PC-9 (cell line): ENCODE data around the gene ACTG1. TPM values are rescaled to one million over a fixed set of nuclear protein-coding genes. Genes with fewer than 3 reads are reported as not detected.

Experiments used
- BruUV-seq: library from RNA; stranded (reverse); fragments of 400-500 nt; replicated peaks from 2 replicates; lab custom pipeline; 2021; lab: Mats Ljungman, UMichigan
- CTCF ChIA-PET: fragments of 300-600 bp; sonication (Branson Sonifier 250); formaldehyde crosslinking; loops from one replicate; lab custom pipeline; 2022; ENCODE audit warnings: antibody characterized with exemption; lab: Charles Lee
- POLR2A ChIA-PET: fragments of 300-600 bp; sonication (Branson Sonifier 250); formaldehyde crosslinking; loops from one replicate; lab custom pipeline; 2022; ENCODE audit warnings: antibody characterized with exemption; ENCODE audit not compliant: unreplicated experiment; lab: Charles Lee
- DNase-seq, 2 experiments: peaks; one replicate each; pipeline versions ENCODE4 v3.0.0 to v3.0.0-alpha.2; 2015 to 2022; ENCODE audit warnings: mixed read lengths in 1 of 2
- H2AFZ ChIP-seq: fragments of 200-600 bp; sonication (generic); 2 replicates; pipeline ENCODE4 v1.8.1; 2017; ENCODE audit warnings: antibody characterized with exemption
- H3F3A ChIP-seq: fragments of 200-600 bp; sonication (generic); 2 replicates; pipeline ENCODE4 v1.8.1; 2017; ENCODE audit warnings: antibody characterized with exemption, mild to moderate bottlenecking, low read depth; ENCODE audit not compliant: insufficient read depth
- H3K27ac ChIP-seq: fragments of 200-600 bp; sonication (generic); 2 replicates; pipeline ENCODE4 v1.6.1; 2016; ENCODE audit warnings: mixed run types
- H3K27me3 ChIP-seq: fragments of 200-600 bp; sonication (generic); 2 replicates; pipeline ENCODE4 v1.6.1; 2016; ENCODE audit warnings: low read depth, mixed run types; ENCODE audit not compliant: insufficient read depth
- H3K36me3 ChIP-seq: fragments of 200-600 bp; sonication (generic); 2 replicates; pipeline ENCODE4 v1.6.1; 2016; ENCODE audit warnings: low read depth, mixed run types
- H3K4me1 ChIP-seq: fragments of 200-600 bp; sonication (generic); replicated peaks from 2 replicates; pipeline ENCODE4 v1.6.1; 2016; ENCODE audit warnings: mixed run types; ENCODE audit not compliant: insufficient read depth
- H3K4me2 ChIP-seq: fragments of 200-600 bp; sonication (generic); 2 replicates; pipeline ENCODE4 v1.6.1; 2017; ENCODE audit warnings: mixed run types
- H3K4me3 ChIP-seq: fragments of 200-600 bp; sonication (generic); 2 replicates; pipeline ENCODE4 v1.6.1; 2016; ENCODE audit warnings: mixed run types
- H3K79me2 ChIP-seq: fragments of 200-600 bp; sonication (generic); 2 replicates; pipeline ENCODE4 v1.6.1; 2017; ENCODE audit warnings: low read depth, mixed run types
- H3K9me2 ChIP-seq: fragments of 200-600 bp; sonication (generic); 2 replicates; pipeline ENCODE4 v1.8.1; 2017; ENCODE audit warnings: mild to moderate bottlenecking; ENCODE audit not compliant: insufficient read depth
- H3K9me3 ChIP-seq: fragments of 200-600 bp; sonication (generic); 2 replicates; pipeline ENCODE4 v1.8.1; 2016; ENCODE audit warnings: low read depth; ENCODE audit not compliant: insufficient read depth
- H4K20me1 ChIP-seq: fragments of 200-600 bp; sonication (generic); 2 replicates; pipeline ENCODE4 v1.8.1; 2017; ENCODE audit not compliant: insufficient read depth
- CTCF ChIP-seq: fragments of 200-600 bp; sonication (generic); conservative IDR thresholded peaks from 2 replicates; pipeline ENCODE4 v1.6.1; 2017; ENCODE audit warnings: mixed run types, antibody characterized with exemption, mild to moderate bottlenecking, moderate library complexity
- EZH2 ChIP-seq: fragments of 200-600 bp; sonication (generic); IDR thresholded peaks from 2 replicates; pipeline ENCODE4 v1.8.0; 2017; ENCODE audit warnings: antibody characterized with exemption, low read depth
- intact Hi-C: fragments of 100-400 bp; cut with micrococcal nuclease; formaldehyde crosslinking; loops from one replicate; pipeline ENCODE4 v1.10.0; 2022; ENCODE audit not compliant: unreplicated experiment
- total RNA-seq: library from RNA; stranded (reverse); gene quantifications from 2 replicates; pipeline ENCODE4 v1.2.3, GENCODE V29; 2021

ACTG1 gene
- total RNA-seq, 1 experiment from 2014 or later, result 3,629 TPM

GRCh38 chr17:81509207-81509971 is 3.2 kb downstream of the ACTG1 start:
- peak in 1 of 2 experiments; percentile 40 for DNase-seq
- Histone ChIP-seq H3K36me3 (peaks cover 32% of the 10 kb centered on the region), H3F3A (peaks cover 52% of the 10 kb centered on the region), H3K9me3 (no peaks in the 10 kb centered on the region), H3K27ac (peak overlapping the region; percentile 48), H2AFZ (no peak overlapping the region), H3K27me3 (no peaks in the 10 kb centered on the region), H3K79me2 (peaks cover 50% of the 10 kb centered on the region), H3K4me3 (peak overlapping the region; percentile 81), H3K4me2 (peak overlapping the region; percentile 99), H3K9me2 (no peaks in the 10 kb centered on the region), H4K20me1 (peaks cover 41% of the 10 kb centered on the region), H3K4me1 (peaks cover 6% of the 10 kb centered on the region; the same call in 1 of the 2 replicates)
- CTCF ChIA-PET, result no interaction called here
- POLR2A ChIA-PET, result interaction anchor here (0.6 to 1.1 kb wide), 6 partner anchors 17 to 515 kb away, joined by 3 to 22 read pairs (median 4); no protein-coding TSS in a partner anchor
- intact Hi-C loops, result no loop called here
- BruUV-seq, result no TSS peak
- TF ChIP-seq EZH2 (no peak), CTCF (no peak)

GRCh38 chr17:81508639-81509206 is 3.9 kb downstream of the ACTG1 start:
- Histone ChIP-seq H3K36me3 (peaks cover 32% of the 10 kb centered on the region), H3K79me2 (peaks cover 46% of the 10 kb centered on the region), H4K20me1 (peaks cover 41% of the 10 kb centered on the region), H3K27me3 (no peaks in the 10 kb centered on the region), H3K4me1 (peaks cover 6% of the 10 kb centered on the region; the same call in 1 of the 2 replicates), H3K27ac (peak overlapping the region; percentile 48; the same call in 1 of the 2 replicates), H3K9me2 (no peaks in the 10 kb centered on the region), H2AFZ (no peak overlapping the region), H3K4me3 (peak overlapping the region; percentile 81; the same call in 1 of the 2 replicates), H3F3A (peaks cover 46% of the 10 kb centered on the region), H3K9me3 (no peaks in the 10 kb centered on the region), H3K4me2 (peak overlapping the region; percentile 99)
- intact Hi-C loops, result no loop called here
- POLR2A ChIA-PET, result interaction anchor here (0.6 to 1.1 kb wide), 8 partner anchors 17 to 514 kb away, joined by 3 to 22 read pairs (median 4); no protein-coding TSS in a partner anchor
- CTCF ChIA-PET, result no interaction called here
- DNase-seq, result peak in 1 of 2 experiments; percentile 50
- no TSS peak for BruUV-seq
- TF ChIP-seq CTCF (no peak), EZH2 (no peak)

GRCh38 chr17:81503619-81504018 is 9.0 kb downstream of the ACTG1 start:
- ChIA-PET CTCF (no interaction called here), POLR2A (no interaction called here)
- H3F3A ChIP-seq, result peaks cover 16% of the 10 kb centered on the region; the same call in 1 of the 2 replicates
- no peak for TF ChIP-seq EZH2
- no peak for TF ChIP-seq CTCF
- no peaks in the 10 kb centered on the region for H3K27me3 ChIP-seq
- H3K4me3 ChIP-seq, result no peak overlapping the region
- H3K9me2 ChIP-seq, result no peaks in the 10 kb centered on the region
- no peaks in the 10 kb centered on the region for H3K9me3 ChIP-seq
- H3K36me3 ChIP-seq, result no peaks in the 10 kb centered on the region
- no peak for DNase-seq
- peaks cover 4% of the 10 kb centered on the region; the same call in 1 of the 2 replicates for H4K20me1 ChIP-seq
- intact Hi-C loops, result no loop called here
- H3K4me1 ChIP-seq, result no peaks in the 10 kb centered on the region
- H3K27ac ChIP-seq, result no peak overlapping the region
- H3K4me2 ChIP-seq, result no peak overlapping the region
- H3K79me2 ChIP-seq, result 0 out of 2 replicates have a peak, but pooled peaks cover 1% of the 10 kb centered on the region
- no peak overlapping the region for H2AFZ ChIP-seq
- no TSS peak for BruUV-seq
